Mucosa of descending colon (tissue), 3 donors: Measurements from ENCODE around the gene SEMA6A. TPM values are rescaled to one million over a fixed set of nuclear protein-coding genes. Genes with fewer than 3 reads are reported as not detected.
A peak's percentile ranks its signal among the peaks of the same experiment; 100 is the strongest.

Source experiments
- ATAC-seq: fragments of 200-7000 bp; cut with Tn5 transposase; one replicate; pipeline ENCODE4 v1.9.1; 2020; ENCODE audit warnings: mild to moderate bottlenecking, moderate library complexity
- DNase-seq, 3 donors: peaks; one replicate each; pipeline ENCODE4 v3.0.0-alpha.2; 2020
- H3K36me3 ChIP-seq: fragments of 200-600 bp; one replicate; pipeline ENCODE4 v1.8.0; 2021; ENCODE audit warnings: low read depth, mild to moderate bottlenecking
- H3K4me1 ChIP-seq: fragments of 200-600 bp; one replicate; pipeline ENCODE4 v1.8.0; 2021; ENCODE audit warnings: low read depth, mild to moderate bottlenecking
- H3K4me3 ChIP-seq: fragments of 200-600 bp; one replicate; pipeline ENCODE4 v1.8.0; 2021; ENCODE audit warnings: mild to moderate bottlenecking
- H3K9me3 ChIP-seq: fragments of 200-600 bp; one replicate; pipeline ENCODE4 v1.8.0; 2021; ENCODE audit warnings: mild to moderate bottlenecking
- CTCF ChIP-seq: fragments of 200-600 bp; IDR thresholded peaks from one replicate; pipeline ENCODE4 v1.8.0; 2022; ENCODE audit warnings: antibody characterized with exemption, mild to moderate bottlenecking
- intact Hi-C, 2 donors: fragments of 100-400 bp; cut with DNase I in 1 of 2; cut with micrococcal nuclease in 1 of 2; formaldehyde crosslinking; loops; one replicate each; pipeline versions ENCODE4 v1.11.0 to v1.11.1; 2022; cut with DNase I, micrococcal nuclease
- total RNA-seq, 3 donors: library from RNA; stranded (reverse); fragmentation: NEBNext Ultra II Directional in 2 of 3; extraction: Animal tissue kit (Norgen Biotek cat#: 25700) in 2 of 3; gene quantifications; one replicate each; pipeline versions ENCODE4 v1.2.1 to v1.2.4, GENCODE V29; 2021 to 2023
- donor health status: DM: no; HTN: no; CAD: no; lungs with moderate emphysema.
- donor health status: DM: no; HTN: no; CAD: no.
- donor health status: DM: no; HTN: yes; CAD: no.

Gene SEMA6A
- total RNA-seq, 3 donors from 2014 or later = 90.0 to 137 (median 106) TPM

- TF ChIP-seq CTCF = no peak
- DNase-seq (peak in 1 of 3 donors; percentile 4), ATAC-seq (no peak)
Observed at GRCh38 chr5:116411101-116411571, 163.5 kb downstream of the SEMA6A start.

GRCh38 chr5:116410336-116410890 lies 164.2 kb downstream of the SEMA6A start:
- no peak for DNase-seq
- Histone ChIP-seq H3K4me3 (no peak overlapping the region), H3K36me3 (no peaks in the 10 kb centered on the region), H3K9me3 (no peaks in the 10 kb centered on the region), H3K4me1 (no peaks in the 10 kb centered on the region)
- TF ChIP-seq CTCF = no peak
- intact Hi-C loops = no loop called here
- no peak for ATAC-seq

More at GRCh38 chr5:116411101-116411571, 163.5 kb downstream of the SEMA6A start:
- Histone ChIP-seq H3K9me3 (no peaks in the 10 kb centered on the region), H3K36me3 (no peaks in the 10 kb centered on the region), H3K4me1 (no peaks in the 10 kb centered on the region), H3K4me3 (no peak overlapping the region)
- intact Hi-C loops = no loop called here

GRCh38 chr5:116409591-116410296 lies 164.9 kb downstream of the SEMA6A start:
- no peak for TF ChIP-seq CTCF
- Histone ChIP-seq H3K9me3 (no peaks in the 10 kb centered on the region), H3K4me1 (no peaks in the 10 kb centered on the region), H3K36me3 (no peaks in the 10 kb centered on the region), H3K4me3 (no peak overlapping the region)
- no peak for DNase-seq
- ATAC-seq = no peak
- intact Hi-C loops = no loop called here

- no peaks in the 10 kb centered on the region for H3K9me3 ChIP-seq
- H3K36me3 ChIP-seq = no peaks in the 10 kb centered on the region
- intact Hi-C loops = no loop called here
- no peaks in the 10 kb centered on the region for H3K4me1 ChIP-seq
- no peak overlapping the region for H3K4me3 ChIP-seq
- ATAC-seq (no peak), DNase-seq (no peak)
- TF ChIP-seq CTCF = no peak
Observed at GRCh38 chr5:116406306-116407041, 168.1 kb downstream of the SEMA6A start.

GRCh38 chr5:116404792-116405191 lies 169.8 kb downstream of the SEMA6A start:
- no peak for DNase-seq
- no peak overlapping the region for H3K4me3 ChIP-seq
- no peak for TF ChIP-seq CTCF
- no peaks in the 10 kb centered on the region for H3K36me3 ChIP-seq
- ATAC-seq = no peak
- intact Hi-C loops = no loop called here
- no peaks in the 10 kb centered on the region for H3K4me1 ChIP-seq
- H3K9me3 ChIP-seq = no peaks in the 10 kb centered on the region
